Esophagus squamous epithelium (tissue), 4 donors: ENCODE measurements around the gene DCTN2.

ENCODE experiments used
- POLR2A ChIP-seq, 4 donors: fragments of 450-650 bp; IDR thresholded peaks; one replicate each; pipeline ENCODE4 v1.6.1; 2017; ENCODE audit warnings: antibody characterized with exemption in 4 of 4, mild to moderate bottlenecking in 4 of 4, moderate library complexity in 3 of 4
- TF ChIP-seq, protein P1 (sequence below), 6 experiments: fragments of 450-650 bp in 4 of 6; fragments of 200-600 bp in 2 of 6; sonication (generic) in 2 of 6; IDR thresholded peaks; one replicate each; pipeline ENCODE4 v1.5.1; 2016 to 2019; ENCODE audit warnings: antibody characterized with exemption in 6 of 6, mild to moderate bottlenecking in 4 of 6, moderate library complexity in 4 of 6

DNA sequence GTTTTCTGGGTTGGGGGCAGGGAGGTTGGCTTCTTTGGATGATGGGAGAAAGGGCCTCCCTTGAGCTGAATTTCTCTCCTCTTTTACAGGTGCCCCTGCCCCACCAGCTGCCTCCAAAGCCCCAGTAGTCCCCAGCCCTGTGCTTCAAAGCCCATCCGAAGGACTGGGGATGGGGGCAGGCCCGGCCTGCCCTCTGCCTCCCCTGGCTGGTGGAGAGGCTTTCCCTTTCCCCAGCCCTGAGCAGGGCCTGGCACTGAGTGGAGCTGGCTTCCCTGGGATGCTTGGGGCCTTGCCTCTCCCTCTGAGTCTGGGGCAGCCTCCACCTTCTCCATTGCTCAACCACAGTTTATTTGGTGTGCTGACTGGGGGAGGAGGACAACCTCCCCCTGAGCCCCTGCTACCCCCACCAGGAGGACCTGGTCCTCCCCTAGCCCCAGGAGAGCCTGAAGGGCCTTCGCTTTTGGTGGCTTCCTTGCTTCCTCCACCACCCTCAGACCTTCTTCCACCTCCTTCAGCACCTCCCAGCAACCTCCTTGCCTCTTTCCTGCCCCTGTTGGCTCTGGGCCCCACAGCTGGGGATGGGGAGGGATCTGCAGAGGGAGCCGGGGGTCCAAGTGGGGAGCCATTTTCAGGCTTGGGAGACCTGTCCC is 20.4 kb downstream of the DCTN2 start:
- TF ChIP-seq, protein P1, sequence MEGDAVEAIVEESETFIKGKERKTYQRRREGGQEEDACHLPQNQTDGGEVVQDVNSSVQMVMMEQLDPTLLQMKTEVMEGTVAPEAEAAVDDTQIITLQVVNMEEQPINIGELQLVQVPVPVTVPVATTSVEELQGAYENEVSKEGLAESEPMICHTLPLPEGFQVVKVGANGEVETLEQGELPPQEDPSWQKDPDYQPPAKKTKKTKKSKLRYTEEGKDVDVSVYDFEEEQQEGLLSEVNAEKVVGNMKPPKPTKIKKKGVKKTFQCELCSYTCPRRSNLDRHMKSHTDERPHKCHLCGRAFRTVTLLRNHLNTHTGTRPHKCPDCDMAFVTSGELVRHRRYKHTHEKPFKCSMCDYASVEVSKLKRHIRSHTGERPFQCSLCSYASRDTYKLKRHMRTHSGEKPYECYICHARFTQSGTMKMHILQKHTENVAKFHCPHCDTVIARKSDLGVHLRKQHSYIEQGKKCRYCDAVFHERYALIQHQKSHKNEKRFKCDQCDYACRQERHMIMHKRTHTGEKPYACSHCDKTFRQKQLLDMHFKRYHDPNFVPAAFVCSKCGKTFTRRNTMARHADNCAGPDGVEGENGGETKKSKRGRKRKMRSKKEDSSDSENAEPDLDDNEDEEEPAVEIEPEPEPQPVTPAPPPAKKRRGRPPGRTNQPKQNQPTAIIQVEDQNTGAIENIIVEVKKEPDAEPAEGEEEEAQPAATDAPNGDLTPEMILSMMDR (IDR thresholded peaks at IDR 0.05), result no peak
- no peak for TF ChIP-seq POLR2A (IDR thresholded peaks at IDR 0.05)
